GM19025 (cell line): ENCODE results near the gene AHI1.

Experiments
- ATAC-seq: cut with Tn5 transposase; IDR thresholded peaks from one replicate; pipeline ENCODE4 v1.9.1; 2021; ENCODE audit warnings: mild to moderate bottlenecking, low read depth, moderate library complexity; ENCODE audit not compliant: unreplicated experiment

The AHI1 gene

GRCh38 chr6:135305684-135306083 lies 191.9 kb downstream of the AHI1 start:
- ATAC-seq = no peak

DNA sequence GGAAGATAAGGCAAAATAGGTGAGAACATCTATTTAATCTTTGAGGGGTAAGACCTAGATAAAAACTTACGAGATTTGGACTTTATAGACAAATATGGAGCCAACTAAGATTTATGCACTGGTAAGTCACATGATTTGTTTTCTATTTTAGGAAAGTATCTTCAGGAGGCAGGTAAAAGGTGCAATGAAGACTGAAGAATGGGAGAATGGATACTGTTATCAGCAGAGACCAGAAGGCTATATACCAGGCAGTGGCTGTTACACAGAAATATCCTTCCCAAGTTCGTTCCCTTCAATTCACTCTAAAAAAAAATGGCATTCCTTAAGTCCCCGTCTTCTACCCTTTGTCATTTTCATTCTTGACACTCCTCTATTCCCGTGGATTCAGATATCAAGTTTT lies 192.7 kb downstream of the AHI1 start:
- no peak for ATAC-seq

- ATAC-seq = no peak
Observed at GRCh38 chr6:135301304-135301703, 196.2 kb downstream of the AHI1 start.

GRCh38 chr6:135300576-135300975 lies 197.0 kb downstream of the AHI1 start:
- no peak for ATAC-seq

DNA sequence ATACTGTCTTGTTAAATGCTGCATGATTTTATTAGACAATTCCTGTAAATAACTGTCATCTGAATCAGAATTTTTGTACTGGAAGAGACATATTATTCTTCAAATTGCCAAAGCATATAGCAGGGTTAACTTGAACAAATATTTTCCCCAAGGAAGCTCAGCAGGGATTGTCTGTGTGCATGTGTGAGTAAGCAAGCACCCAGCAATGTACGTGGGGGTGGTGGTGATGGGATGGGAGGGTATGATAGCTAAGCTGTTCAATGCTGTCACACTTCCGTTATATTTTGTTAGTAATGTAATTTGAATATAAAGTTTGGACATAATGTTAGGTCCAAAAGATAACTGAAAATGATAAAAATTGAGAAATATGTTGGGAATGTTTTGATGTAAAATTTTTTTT lies 198.3 kb downstream of the AHI1 start:
- ATAC-seq = no peak

GRCh38 chr6:135298455-135298854 lies 199.1 kb downstream of the AHI1 start:
- no peak for ATAC-seq

- ATAC-seq = no peak
Observed at GRCh38 chr6:135296715-135297114, 200.8 kb downstream of the AHI1 start.

DNA sequence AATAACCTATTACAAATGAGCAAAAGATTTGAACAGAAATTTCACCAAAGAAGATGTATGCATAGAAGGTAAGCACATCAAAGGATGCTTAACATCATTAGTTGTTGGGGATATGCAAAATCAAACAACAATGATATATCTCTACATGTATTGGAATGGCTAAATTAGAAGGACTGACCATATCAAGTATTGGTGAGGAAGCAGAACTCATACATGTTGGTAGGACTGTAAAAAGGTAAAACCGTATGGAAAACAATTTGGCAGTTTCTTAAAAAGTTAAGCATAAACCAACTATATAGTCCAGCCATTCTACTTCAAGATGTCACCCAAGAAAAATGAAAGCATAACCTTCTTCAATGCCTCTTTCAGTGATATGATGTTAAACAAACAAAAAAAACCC lies 202.5 kb downstream of the AHI1 start:
- no peak for ATAC-seq

DNA sequence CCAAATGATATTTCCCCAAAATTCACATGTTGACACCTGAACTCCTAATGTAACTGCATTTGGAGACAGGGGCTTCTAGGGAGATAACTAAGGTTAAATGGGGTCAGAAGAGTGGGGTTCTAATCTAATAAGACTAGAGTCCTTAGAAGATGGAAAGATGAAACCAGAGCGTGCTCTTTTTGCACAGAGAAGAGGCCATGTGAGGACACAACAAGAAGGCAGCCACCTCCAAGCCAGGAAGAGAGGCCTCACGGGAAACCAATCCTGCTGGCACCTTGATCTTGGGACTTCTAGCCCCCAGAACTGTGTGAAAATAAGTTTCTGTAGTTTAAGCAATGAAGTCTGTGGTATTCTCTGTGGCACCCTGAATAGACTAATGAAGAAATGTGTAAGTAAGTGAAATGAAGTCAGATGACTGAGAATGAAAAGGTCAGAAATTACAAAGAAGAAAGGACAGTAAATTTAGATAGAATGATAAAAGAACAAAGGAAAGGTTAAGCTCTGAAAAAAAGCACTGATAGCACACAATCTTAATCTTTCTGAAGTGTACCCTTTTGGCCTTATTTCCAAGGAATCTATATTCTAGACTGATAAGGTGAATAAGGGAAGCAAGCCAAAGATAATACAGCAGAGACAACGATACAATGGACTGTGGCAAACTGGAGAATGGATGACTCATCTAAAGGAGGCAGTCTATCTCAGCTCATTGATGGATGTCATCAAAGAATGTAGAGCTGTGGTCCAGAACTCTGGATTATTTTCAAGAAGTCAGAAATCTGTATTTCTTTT lies 206.1 kb downstream of the AHI1 start:
- ATAC-seq = no peak

- no peak for ATAC-seq
Observed at GRCh38 chr6:135289816-135290215, 207.7 kb downstream of the AHI1 start.

DNA sequence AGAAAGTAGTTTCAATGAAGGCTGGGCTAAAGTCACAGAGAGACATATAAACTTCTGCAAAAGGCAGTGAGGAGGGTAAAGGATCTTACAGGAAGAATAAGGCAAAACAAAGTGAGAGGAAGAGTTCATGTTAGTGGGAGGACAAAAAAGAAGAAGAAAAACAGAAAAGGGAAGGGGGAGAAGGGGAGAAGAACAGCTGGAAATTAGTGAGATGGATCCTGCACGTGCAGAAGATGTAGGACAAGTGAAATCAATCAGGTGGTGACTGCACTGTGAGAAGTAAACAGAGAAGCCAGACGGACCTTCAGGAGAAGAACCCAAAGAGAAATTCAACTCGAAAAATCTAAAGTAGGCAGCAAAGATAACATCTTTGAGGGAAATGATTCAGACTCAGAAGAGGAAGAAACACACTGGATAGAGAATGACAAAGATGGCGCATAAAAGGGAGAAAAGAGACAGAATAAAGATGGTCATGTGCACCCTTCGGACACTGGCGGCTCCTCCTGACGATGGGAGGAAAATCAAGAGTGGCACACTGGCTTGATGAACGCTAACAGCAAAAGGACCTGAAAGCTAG lies 210.5 kb downstream of the AHI1 start:
- no peak for ATAC-seq

GRCh38 chr6:135285165-135285564 lies 212.4 kb downstream of the AHI1 start:
- no peak for ATAC-seq

- no peak for ATAC-seq
Observed at GRCh38 chr6:135283926-135284325, 213.6 kb downstream of the AHI1 start.

GRCh38 chr6:135282395-135282794 lies 215.1 kb downstream of the AHI1 start:
- no peak for ATAC-seq

GRCh38 chr6:135281964-135282363 lies 215.6 kb downstream of the AHI1 start:
- ATAC-seq = no peak

DNA sequence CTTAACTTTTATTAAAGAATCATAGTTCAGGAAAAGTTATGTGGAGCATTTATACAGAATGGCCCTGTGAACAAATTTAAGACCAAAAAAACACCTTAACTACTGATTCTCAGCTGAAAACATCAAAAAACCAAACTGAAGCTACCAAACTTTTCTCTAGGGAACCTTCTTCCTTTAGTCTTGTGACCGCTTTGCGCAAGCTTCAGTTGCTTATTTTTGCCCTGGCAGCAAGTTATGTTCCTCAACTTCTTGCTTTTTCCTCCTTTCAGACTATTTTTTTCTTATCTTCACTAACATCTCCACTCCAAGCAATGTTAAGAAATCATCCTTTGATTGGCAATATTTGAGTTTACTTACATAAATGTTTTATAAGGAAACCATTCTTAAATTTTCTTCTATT lies 216.3 kb downstream of the AHI1 start:
- ATAC-seq = no peak

DNA sequence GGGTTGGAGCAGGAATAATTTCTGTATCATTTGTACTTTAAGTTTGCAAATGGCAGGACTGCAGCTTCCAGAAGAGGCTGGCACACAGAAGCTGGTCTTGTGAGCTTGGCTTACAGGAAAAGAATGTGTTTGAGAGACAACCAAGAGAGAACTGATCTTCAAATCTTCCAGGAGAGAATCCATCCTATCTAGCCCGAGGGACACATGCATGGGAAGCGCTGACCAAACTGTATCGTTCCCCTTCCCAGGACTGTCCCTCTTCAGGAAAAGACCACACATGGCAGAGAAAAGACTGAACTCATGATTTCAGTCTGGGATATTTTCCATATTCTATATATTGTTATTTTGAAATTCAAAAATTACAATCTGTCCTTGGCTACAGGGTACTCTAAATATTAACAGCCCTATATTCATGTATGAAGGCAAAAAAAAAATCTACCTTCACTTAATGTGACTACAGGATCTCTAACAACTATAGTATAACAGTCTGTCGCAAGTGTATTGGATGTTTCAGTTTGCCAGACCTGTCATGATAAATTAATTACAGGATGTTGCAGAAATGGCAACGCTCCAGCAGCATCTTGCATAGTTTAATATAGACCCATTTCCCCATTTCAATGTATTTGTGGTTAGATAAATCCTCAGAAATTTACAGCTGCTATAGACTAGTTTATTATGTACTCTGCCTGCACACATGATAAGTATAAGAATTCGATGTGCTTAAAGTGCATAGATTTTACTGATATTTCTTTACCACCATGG lies 217.0 kb downstream of the AHI1 start:
- no peak for ATAC-seq

DNA sequence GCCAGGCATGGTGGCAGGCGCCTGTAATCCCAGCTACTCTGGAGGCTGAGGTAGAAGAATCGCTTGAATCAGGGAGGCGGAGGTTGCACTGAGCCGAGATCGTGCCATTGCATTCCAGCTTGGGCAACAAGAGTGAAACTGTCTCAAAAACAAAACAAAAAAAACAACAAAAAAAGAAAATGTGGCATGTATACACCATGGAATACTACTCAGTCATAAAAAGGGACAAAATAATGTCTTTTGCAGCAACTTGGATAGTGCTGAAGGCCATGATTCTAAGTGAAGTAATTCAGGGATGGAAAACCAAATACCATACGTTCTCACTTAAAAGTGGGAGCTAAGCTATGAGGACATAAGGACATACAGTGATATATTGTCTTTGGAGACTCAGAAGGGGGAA lies 220.1 kb downstream of the AHI1 start:
- no peak for ATAC-seq

- ATAC-seq = peak; percentile 80
Observed at GRCh38 chr6:135274561-135275293, 222.8 kb downstream of the AHI1 start.

DNA sequence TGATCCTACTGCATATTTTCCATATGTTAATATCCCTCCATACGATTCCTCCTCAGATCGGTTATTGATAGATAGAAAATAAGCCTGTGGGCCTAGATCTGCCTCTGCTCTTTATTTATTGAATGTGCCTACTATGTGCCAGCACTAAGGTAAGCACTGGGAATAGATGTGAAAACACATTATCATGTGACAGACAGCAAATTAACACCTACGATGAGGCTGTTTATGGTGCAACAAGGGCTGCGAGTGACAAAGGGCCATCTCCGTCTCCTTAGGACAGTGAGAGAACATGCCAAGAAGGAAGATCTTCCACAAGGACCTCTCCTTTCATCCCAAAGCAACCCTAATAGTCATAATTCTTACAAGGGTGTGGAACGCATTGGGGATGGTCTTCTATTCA lies 225.9 kb downstream of the AHI1 start:
- ATAC-seq = no peak
